Amniotic stem cell (primary cell): ENCODE measurements around the gene FARP1.

Experiments used
- DNase-seq: peaks from one replicate; lab custom pipeline; 2025; lab: John Stamatoyannopoulos, UW

Gene FARP1

GRCh38 chr13:98142380-98143156, at the start of gene FARP1:
FARP1 (plus strand) TSS chr13:98143094; CDS start chr13:98213243, 70,149 bp downstream.
- DNase-seq: peak; percentile 40

- DNase-seq: no peak
These were observed 48.1 kb upstream of the FARP1 start for GRCh38 chr13:98094678-98095266.

- no peak for DNase-seq
These were observed 46.8 kb upstream of the FARP1 start for GRCh38 chr13:98096059-98096458.

- DNase-seq: no peak
These were observed 45.1 kb upstream of the FARP1 start for GRCh38 chr13:98097749-98098148.

- DNase-seq: peak; percentile 30
These were observed 44.4 kb upstream of the FARP1 start for GRCh38 chr13:98098516-98098915.

GRCh38 chr13:98099627-98100026, 43.3 kb upstream of the FARP1 start:
- DNase-seq: no peak

- no peak for DNase-seq
These were observed 42.4 kb upstream of the FARP1 start for GRCh38 chr13:98100481-98100880.

GRCh38 chr13:98103531-98103930, 39.4 kb upstream of the FARP1 start:
- no peak for DNase-seq

- DNase-seq: no peak
These were observed 38.7 kb upstream of the FARP1 start for GRCh38 chr13:98103942-98104880.

GRCh38 chr13:98105929-98106336, 37.0 kb upstream of the FARP1 start:
- DNase-seq: no peak

- DNase-seq: no peak
These were observed 34.6 kb upstream of the FARP1 start for GRCh38 chr13:98108341-98108740.

GRCh38 chr13:98109226-98109853, 33.6 kb upstream of the FARP1 start:
- no peak for DNase-seq

- no peak for DNase-seq
These were observed 32.1 kb upstream of the FARP1 start for GRCh38 chr13:98110749-98111148.

GRCh38 chr13:98111168-98112098, 31.5 kb upstream of the FARP1 start:
- DNase-seq: no peak

GRCh38 chr13:98112456-98112855, 30.4 kb upstream of the FARP1 start:
- no peak for DNase-seq

- DNase-seq: no peak
These were observed 24.0 kb upstream of the FARP1 start for GRCh38 chr13:98118865-98119264.

GRCh38 chr13:98123176-98123575, 19.7 kb upstream of the FARP1 start:
- no peak for DNase-seq

- no peak for DNase-seq
These were observed 13.7 kb upstream of the FARP1 start for GRCh38 chr13:98129059-98129746.

- DNase-seq: no peak
These were observed 8.9 kb upstream of the FARP1 start for GRCh38 chr13:98133946-98134345.

- no peak for DNase-seq
These were observed 8.0 kb upstream of the FARP1 start for GRCh38 chr13:98134901-98135300.
